NCI-H2107 treated with DMSO at 0.1 percent for 48 hours (cell line): ENCODE data around the gene HINFP.
A peak's percentile ranks its signal among the peaks of the same experiment; 100 is the strongest.
"Not testable (repeated sequence)": the region's sequence is repeated elsewhere in the genome, so short reads cannot be mapped to it uniquely, and the experiment has no call there.

Experiments used
- DNase-seq: peaks from one replicate; lab custom pipeline; 2025; ENCODE audit not compliant: unreplicated experiment; lab: John Stamatoyannopoulos, UW

HINFP gene

GRCh38 chr11:119155733-119156492 lies 34.5 kb downstream of the HINFP start:
- no peak for DNase-seq

- no peak for DNase-seq
Observed at GRCh38 chr11:119156496-119156895, 35.1 kb downstream of the HINFP start.

- DNase-seq = no peak
Observed at GRCh38 chr11:119157063-119157462, 35.7 kb downstream of the HINFP start.

DNA sequence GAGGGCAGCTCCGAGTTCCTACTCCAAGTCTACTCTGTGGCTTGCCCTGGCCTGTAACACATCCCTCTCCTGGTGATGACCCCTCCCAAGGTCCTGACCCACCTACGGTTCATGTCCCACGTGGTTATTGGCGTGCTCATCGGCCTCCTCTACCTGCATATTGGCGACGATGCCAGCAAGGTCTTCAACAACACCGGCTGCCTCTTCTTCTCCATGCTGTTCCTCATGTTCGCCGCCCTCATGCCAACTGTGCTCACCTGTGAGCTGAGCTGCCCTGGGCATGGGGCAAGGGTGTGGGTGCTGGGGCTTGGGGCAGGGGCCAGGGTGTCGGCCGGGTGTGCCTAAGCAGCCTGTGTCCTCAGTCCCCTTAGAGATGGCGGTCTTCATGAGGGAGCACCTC lies 37.1 kb downstream of the HINFP start:
- no peak for DNase-seq

GRCh38 chr11:119160151-119160550 lies 38.8 kb downstream of the HINFP start:
- no peak for DNase-seq

DNA sequence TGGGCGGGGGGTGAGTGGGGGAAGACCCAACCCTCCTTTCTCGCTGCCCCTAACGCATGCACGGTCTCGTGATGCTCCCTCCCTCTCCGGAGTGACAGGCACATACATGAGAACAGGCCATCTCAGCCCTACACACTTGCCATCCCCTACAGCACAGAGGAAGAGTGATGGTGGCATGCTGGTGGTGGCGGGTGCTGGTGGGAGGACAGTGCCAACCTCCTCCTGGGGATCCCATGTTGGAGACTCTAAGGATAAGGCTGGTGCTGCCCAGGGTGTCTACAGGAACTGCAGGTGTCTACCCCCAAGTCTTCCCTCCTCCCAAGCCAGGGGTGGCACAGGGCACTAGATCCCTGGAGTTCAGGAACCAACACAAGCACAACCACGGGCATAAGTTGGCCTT lies 40.5 kb downstream of the HINFP start:
- no peak for DNase-seq

DNA sequence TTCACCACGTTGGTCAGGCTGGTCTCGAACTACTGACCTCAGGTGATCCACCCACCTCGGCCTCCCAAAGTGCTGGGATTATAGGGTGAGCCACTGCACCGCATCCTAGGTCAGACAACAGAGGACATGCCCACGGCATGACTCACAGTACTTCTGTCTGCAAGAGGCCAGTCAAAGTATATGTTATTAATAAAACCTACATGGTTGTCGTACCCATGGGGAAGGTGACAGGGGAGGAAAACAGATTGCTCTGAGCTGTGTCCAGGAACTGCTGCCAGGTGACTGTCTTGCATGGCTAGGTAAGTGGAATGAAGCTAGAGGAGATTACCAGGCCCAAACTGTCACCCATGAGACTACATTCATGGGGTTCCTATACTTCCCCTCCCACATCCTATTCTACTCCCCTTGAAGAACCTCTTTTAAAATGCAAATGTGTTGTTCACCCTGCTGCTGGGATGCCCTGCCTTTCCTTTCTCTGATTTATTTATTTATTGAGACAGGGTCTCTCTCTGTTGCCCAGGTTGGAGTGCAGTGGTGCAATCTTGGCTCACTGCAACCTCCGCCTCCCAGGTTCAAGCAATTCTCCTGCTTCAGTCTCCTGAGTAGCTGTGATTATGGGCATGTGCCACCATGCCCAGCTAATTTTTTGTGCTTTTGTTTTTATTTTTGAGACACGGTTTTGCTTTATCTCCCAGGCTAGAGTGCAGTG lies 45.1 kb downstream of the HINFP start:
- no peak for DNase-seq

GRCh38 chr11:119167077-119167458 lies 45.7 kb downstream of the HINFP start:
- DNase-seq = not testable (repeated sequence)

GRCh38 chr11:119167933-119168332 lies 46.6 kb downstream of the HINFP start:
- no peak for DNase-seq

DNA sequence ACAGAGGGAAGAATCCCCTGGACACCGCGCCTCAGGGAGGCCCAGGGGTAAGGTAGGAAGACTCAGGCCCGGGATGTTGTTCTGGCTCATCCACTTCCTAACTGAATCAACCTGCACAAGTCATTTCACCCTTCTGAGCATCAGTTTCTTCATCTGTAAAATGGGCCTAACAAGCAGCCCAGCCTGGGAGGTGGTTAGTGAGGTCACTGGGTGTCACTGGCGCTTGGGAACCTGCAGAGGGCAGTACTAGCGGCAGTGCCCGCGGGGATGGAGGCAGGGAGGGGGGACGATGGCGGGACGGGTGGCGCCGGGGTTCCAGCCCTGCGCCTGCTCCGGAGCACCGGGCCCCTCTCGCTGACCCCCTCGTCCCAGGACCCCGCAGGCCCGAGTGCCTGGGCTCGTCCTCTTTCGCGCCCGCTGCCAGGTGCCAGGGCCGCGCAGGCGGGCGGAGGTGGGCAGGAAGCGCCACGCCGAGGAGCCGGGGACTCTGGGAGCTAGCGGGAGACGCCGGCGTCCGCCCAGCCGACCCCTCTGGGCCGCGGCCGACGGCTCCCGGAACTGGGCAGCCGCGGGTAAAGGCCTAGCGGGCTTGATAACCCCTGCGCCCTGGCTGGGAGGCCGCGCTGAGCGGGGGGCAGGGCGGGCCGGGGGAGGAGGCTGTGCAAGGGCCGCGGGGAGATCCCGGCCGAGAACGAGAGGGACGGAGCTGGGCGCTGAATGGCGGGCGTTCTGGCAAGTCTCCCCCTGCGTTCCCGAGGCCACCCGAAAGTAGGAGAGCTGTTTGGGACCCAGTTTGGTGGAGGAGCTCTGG lies 47.3 kb downstream of the HINFP start, which contains the start of gene NLRX1:
Gene NLRX1, plus strand, starts transcription at position 255 of the 811 bp plus-strand sequence. CDS start 2,679 bp downstream, outside the sequence.
- peak; percentile 53 for DNase-seq

DNA sequence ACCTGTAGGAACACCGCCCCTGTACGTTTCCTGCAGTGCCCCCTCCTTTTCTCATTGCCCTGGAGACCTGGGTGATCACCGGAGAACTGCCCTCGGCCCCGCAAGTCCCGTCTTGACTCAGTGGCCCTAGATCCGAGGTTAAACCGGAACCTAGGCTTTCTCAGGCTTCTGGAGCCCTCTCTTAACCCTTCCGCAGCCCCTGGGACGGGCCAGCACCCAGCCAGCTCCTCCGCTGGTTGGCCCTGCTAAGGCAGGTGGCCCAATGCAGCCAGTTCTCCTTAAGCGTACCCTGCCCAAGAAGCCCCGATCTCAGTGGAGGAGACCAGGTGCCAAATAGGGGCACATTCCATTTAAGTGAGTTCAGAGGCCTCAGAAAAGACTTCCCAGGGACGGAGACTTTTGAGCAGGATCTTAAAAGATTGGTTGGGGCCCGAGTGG lies 47.9 kb downstream of the HINFP start:
- DNase-seq = no peak

GRCh38 chr11:119172513-119172912 lies 51.1 kb downstream of the HINFP start:
- no peak for DNase-seq

DNA sequence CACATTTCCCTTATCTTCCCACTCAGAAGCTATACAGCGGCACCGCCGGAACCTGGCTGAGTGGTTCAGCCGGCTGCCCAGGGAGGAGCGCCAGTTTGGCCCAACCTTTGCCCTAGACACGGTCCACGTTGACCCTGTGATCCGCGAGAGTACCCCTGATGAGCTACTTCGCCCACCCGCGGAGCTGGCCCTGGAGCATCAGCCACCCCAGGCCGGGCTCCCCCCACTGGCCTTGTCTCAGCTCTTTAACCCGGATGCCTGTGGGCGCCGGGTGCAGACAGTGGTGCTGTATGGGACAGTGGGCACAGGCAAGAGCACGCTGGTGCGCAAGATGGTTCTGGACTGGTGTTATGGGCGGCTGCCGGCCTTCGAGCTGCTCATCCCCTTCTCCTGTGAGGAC lies 52.1 kb downstream of the HINFP start:
- DNase-seq = no peak

DNA sequence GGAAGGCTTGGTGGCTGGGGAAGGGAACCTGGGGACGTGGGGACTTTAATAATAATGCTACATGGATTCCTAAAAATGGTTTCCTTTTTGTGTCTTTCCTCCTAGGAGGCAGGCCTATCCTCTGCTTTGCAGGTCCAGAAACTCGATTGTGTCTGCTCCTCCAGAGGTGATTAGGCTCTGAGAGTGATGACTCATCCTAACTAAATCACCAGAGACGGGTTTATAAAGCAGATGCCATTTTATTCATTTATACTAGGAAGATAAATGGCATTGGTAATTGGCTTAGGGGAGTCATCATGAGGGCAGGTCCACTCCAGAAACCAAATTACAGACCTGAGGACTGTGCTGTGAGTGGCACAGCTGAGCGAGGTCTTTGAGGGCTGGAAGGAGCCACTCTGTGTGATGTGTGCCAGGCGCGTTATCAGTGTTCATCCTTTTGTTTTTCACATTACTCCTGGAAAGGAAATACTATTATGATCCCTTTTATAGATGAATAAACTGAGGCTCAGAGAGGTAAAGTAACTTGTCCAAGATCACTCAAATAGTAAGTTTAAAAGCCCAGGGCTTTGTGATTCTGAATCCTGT lies 54.2 kb downstream of the HINFP start:
- peak; percentile 6 for DNase-seq

- DNase-seq = no peak
Observed at GRCh38 chr11:119178166-119178680, 56.8 kb downstream of the HINFP start.

- no peak for DNase-seq
Observed at GRCh38 chr11:119179342-119179741, 58.0 kb downstream of the HINFP start.

DNA sequence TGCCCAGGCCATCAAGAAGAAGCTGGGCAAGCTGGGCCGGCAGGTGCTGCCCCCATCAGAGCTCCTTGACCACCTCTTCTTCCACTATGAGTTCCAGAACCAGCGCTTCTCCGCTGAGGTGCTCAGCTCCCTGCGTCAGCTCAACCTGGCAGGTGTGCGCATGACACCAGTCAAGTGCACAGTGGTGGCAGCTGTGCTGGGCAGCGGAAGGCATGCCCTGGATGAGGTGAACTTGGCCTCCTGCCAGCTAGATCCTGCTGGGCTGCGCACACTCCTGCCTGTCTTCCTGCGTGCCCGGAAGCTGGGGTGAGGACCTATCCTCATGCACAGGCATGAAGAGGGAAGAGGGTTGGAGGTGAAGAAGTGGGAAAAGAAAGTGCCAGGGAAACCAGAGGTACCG lies 58.6 kb downstream of the HINFP start:
- peak; percentile 70 for DNase-seq

DNA sequence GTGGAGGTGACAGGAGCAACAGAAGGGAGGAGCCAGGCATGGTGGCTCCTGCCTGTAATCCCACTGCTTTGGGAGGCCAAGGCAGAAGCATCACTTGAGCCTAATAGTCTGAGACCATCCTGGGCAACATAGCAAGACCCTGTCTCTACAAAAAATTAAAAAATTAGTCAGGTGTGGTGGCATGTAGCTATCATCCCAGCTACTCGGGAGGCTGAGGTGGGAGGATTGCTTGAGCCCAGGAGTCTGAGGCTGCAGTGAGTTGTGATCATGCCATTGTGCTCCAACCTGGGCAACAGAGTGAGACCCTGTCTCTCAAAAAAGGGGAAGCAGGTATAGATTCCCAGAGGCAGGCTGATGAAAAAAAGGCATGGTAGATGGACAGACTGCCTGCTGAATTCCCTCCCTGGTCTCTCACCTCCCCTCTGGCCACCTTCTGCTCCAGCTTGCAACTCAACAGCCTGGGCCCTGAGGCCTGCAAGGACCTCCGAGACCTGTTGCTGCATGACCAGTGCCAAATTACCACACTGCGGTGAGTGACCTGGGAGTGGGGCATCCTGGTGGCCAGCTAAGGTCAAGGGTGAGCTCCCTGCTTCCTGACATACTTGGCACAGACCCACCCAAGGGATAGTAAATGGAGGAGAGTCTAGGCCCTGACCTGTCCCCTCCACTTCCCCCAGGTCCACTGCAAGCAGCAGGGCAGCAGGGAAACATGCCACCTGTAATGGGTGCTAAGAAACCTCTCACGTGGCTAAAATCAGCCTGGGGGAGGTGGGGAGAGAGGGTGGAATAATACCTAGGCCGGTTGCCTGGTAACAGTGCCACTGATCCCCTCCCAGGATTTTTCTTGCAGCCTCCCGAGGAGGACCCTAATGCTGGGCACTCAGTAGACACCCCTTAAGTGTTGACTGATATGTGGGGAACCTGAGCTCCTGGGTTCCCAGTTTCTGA lies 59.6 kb downstream of the HINFP start:
- DNase-seq = no peak

- no peak for DNase-seq
Observed at GRCh38 chr11:119181677-119182412, 60.5 kb downstream of the HINFP start.
